UCSD-AML1 (cell line): ENCODE results near the gene CCL5.

Experiments
- DNase-seq: peaks from one replicate; lab custom pipeline; 2025; ENCODE audit not compliant: unreplicated experiment; lab: John Stamatoyannopoulos, UW

Gene CCL5

DNA sequence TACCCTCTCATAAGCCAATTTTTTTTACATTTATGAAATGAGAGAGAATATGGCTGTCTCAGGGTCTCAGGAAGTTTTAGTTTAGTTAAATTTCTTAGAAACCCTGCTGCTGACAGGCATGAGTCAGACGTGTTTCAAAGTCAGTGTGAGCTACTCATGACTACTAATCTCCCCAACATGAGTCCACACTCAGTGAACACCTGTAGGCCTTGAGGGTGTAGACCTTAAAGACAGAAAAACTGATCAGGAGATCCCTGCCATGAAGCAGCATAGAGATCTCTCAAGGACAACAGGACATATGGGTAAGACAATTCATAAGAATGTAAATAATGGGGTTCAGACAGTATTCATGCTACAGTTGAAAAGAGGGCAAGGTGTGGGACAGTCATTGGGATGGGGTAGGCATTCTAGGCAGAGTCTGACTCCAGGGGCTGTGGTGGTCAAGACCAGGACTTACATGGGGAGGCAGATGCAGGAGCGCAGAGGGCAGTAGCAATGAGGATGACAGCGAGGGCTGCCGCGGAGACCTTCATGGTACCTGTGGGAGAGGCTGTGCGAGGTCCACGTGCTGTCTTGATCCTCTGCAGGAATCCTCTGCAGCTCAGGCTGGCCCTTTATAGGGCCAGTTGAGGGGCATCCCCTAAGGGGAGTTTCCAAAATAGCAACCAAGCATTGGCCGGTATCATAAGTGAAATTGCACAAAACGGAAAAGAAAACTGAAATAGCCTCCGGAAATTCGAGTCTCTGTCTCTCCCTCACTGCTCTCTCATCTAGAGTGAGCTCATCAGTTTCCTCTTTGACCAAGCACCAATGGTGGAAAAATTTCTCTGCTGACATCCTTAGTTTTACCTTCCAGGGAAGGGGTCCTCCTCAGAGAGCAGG lies at the start of gene CCL5:
TSS of gene CCL5 (minus strand) at position 588 of the 882 bp plus-strand sequence.
- DNase-seq = peak; percentile 47

GRCh38 chr17:35927714-35928113 lies 47.6 kb upstream of the CCL5 start:
- no peak for DNase-seq

GRCh38 chr17:35923609-35924114 lies 43.5 kb upstream of the CCL5 start:
- DNase-seq = no peak

DNA sequence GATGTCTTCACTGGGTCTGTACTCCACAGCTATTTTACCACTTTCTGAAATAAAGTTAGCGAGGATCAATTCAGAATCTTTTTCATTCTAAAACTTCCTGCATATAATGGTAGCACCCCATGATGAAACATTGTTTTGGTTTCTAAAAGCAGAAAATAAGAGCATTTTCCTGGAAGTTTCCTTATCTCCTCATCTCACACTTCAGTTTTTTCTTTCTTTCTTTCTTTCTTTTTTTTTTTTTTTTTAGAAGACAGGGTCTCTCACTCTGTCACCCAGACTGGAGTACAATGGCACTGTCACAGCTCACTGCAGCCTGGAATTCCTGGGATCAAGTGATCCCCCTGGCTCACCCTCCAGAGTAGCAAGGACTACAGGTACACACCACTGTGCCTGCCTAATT lies 40.1 kb upstream of the CCL5 start:
- no peak for DNase-seq

- no peak for DNase-seq
Observed at GRCh38 chr17:35918665-35919064, 38.5 kb upstream of the CCL5 start.

- no peak for DNase-seq
Observed at GRCh38 chr17:35917519-35918213, 37.5 kb upstream of the CCL5 start.

GRCh38 chr17:35915153-35915964 lies 35.2 kb upstream of the CCL5 start:
- DNase-seq = no peak

GRCh38 chr17:35914354-35914753 lies 34.2 kb upstream of the CCL5 start:
- DNase-seq = no peak

- DNase-seq = no peak
Observed at GRCh38 chr17:35913609-35914008, 33.4 kb upstream of the CCL5 start.

GRCh38 chr17:35912942-35913341 lies 32.8 kb upstream of the CCL5 start:
- DNase-seq = no peak

DNA sequence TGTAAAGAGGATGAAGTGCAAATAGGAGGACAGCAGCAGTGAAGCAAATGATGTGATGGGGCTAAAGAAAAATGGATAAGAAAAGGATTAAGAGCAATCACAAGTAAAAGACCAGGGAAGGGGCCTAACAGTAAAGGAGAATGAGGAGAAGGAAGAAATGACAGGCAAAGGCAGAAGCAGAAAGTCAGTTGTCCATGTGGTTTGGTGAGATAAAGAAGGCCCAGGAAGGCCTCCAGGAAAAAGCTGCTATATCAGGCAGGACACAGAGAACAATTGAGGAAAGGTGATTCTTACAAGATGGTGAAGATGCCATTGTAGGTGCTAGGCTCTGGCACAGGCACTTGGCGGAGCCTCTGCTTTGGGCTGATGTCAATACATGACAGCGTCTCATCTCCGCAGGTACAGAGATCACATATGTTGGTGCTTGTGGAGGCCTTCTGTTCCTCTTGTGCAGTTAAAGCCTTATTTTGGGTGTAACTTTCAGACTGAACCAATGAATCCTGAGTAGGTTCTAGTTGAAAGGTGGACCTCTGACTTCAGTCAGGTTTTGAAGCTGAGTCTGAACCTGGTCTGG lies 32.3 kb upstream of the CCL5 start:
- DNase-seq = no peak

- DNase-seq = no peak
Observed at GRCh38 chr17:35909408-35909807, 29.2 kb upstream of the CCL5 start.

DNA sequence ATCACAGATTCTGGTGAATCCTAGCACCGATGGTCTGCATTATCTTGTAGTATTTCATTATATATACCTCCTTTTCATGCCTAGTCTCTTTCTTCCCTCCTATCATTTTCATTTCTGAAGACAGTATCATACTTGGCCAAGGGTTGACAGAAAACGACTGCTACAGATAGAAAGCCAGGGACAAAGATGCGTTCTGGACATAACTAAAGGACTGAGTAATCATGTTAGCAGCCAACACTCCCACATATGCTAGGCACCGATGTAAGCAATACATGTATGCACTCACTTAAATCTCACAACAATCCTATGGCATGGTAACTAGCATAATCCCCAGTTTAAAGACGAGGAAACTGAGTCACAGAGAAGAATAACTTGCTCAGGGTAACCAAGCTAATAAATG lies 27.5 kb upstream of the CCL5 start:
- DNase-seq = no peak

DNA sequence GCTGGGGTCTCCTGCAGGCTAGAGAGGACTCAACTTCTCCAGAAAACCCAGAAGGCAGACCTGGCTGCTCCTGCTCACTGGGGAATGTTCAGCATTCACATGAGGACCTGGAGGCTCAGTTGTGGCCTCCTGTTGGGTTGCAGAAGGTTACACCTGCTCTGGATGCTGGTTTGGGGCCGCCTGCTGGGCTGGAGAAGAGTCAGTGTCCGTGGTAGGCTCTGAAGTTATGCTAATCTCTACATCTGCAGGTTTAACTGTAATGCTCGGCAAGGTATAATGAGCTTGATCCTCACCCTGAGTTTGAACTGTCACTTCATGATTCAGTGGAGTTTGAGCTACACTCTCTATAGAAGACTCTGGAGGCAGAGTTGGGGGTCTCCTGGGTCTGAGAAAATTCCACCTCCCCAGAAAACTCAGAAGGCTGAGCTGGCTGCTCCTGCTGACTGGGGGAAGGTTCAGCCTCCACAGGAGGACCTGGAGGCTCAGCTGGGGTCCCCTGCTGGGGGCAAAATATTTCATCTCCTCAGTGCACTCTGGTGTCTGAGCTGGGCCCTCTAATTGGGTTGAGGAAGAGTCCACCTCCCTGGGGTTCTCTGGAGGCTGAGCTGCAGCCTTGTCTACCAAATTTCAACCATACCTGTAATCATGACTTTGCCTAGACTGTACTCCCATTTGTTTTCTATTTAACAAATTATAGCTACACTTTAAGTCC lies 26.9 kb upstream of the CCL5 start:
- DNase-seq = no peak

DNA sequence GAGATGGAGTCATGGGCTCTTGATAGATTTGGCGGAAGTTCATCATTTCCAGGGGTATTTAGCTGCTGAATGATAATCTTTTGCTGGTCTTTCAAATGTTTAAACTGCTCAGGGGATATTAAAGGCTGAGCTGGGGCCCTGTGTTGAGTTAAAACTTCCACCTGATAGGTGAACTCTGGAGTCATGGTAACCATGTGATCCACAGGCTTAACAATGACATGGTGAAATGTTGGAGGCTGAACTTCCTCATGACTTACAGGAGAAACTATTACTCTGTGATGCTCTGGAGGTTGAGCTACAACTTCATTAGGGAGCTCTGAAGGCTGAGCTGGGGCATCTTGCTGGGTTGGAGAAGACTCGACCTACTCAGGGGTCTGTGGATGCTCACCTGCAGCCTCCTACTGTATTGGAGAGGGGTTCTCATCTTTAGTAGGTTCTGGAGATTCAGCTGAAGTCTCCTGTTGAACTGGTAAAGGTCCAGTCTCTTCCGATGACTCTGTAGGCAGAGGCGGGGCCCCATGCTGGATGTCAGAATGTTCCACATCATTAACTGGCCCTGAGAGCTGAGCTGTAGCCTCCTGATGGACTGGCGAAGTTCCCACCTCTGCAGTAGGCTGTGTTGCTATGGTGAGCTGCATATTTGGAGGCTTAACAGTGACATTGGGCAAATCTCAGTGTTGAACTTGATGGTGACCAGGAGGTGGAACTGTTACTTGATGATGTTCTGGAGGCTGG lies 26.2 kb upstream of the CCL5 start:
- no peak for DNase-seq

- DNase-seq = no peak
Observed at GRCh38 chr17:35903451-35903850, 23.3 kb upstream of the CCL5 start.

- DNase-seq = no peak
Observed at GRCh38 chr17:35901631-35902175, 21.5 kb upstream of the CCL5 start.

GRCh38 chr17:35900708-35901480 lies 20.7 kb upstream of the CCL5 start:
- no peak for DNase-seq

DNA sequence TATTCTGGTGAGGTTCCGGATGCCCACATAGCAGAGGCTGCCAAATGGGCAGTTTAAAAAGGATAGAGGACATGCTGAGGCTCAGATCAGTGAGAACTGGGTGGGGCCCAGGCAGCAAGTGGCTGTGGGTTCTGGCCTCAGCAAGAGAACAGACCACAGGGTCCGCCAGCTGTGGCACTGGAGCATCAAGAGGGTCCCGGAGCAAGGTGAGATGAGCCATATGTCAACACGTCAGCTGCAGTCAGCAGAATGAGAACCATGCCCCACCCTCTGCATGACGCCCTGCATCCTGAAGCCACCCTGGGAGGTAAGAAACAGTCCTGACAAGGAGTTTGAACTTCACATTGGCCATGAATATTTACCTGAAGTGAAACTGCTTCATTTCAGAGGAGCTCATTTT lies 20.1 kb upstream of the CCL5 start:
- DNase-seq = no peak
